ENCODE measurements around the gene FILIP1.

GRCh38 chr6:75429061-75429703 is 64.4 kb downstream of the FILIP1 start:
- no peak for TF ChIP-seq CTCF (IDR thresholded peaks at IDR 0.05 in 2 of 3, conservative IDR thresholded peaks at IDR 0.05 in 1 of 3; ENCODE audit: control insufficient read depth in 2 of 3, extremely low read depth in 1 of 3, insufficient read depth in 1 of 3, low read depth in 3 of 3, low read length in 3 of 3)
- TF ChIP-seq SIN3A (IDR thresholded peaks at IDR 0.05; ENCODE audit: low read depth, low read length), result no peak
- TF ChIP-seq POLR2AphosphoS5 (IDR thresholded peaks at IDR 0.05; ENCODE audit: low read length), result no peak
- no peak for TF ChIP-seq PBX3 (IDR thresholded peaks at IDR 0.05; ENCODE audit: insufficient replicate concordance, low read depth, low read length)
- TF ChIP-seq NRF1 (conservative IDR thresholded peaks at IDR 0.05; ENCODE audit: low read depth, low read length), result no peak
- no peak for TF ChIP-seq RAD51 (IDR thresholded peaks at IDR 0.05)
- TF ChIP-seq BACH1 (IDR thresholded peaks at IDR 0.05; ENCODE audit: borderline replicate concordance), result no peak

All from GM12878 (cell line).